GM18858 (cell line): ENCODE results near the gene CNTNAP2.

Experiments used
- ATAC-seq: cut with Tn5 transposase; IDR thresholded peaks from one replicate; pipeline ENCODE4 v1.9.1; 2021; ENCODE audit not compliant: unreplicated experiment

The CNTNAP2 gene

DNA sequence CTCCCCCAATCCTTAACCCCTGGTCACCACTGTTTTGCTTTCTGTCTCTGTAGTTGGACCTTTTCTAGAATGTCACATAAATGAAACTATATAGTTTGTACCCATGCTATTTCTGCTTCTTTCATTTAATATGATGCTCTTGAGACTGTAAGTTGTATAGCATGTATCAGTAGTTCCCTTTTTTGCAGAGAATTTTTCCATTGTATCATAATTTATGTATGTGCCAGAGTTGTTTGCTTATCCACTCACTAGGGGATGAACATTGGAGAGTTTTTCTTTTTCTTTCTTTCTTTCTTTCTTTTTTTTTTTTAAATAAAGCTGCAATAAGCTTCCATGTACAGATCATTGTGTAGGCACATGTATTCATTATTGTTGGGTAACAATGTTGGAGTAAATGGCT lies 544.8 kb downstream of the CNTNAP2 start:
- ATAC-seq = no peak

DNA sequence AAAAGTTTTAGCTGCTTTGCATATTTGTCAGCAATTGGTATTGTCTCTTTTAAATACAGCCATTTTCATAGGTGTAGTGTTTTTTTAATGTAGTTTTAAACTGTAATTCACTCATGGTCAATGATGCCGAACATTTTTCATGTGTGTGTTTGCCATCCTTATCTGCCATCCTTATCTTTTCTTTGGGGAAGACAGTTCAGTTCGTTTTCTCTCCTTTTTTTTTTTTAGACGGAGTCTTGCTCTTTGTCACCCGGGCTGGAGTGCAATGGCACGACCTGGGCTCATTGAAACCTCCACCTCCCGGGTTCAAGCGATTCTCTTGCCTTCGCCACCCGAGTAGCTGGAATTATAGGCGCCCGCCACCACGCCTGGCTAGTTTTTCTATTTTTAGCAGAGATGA lies 545.3 kb downstream of the CNTNAP2 start:
- ATAC-seq = no peak

DNA sequence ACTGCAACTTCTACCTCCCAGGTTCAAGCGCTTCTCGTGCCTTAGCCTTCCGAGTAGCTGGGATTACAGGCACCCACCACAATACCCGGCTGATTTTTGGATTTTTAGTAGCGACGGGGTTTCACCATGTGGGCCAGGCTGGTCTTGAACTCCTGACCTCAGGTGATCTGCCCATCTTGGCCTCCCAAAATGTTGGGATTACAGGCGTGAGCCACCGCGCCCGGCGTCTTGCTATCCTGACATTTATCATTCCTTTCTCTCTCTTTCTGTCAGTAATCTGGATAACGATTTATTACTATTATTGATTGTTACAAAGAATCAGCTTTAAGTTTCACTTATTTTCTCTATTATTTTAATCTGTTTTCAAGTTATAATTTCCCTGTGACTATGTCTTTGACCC lies 548.4 kb downstream of the CNTNAP2 start:
- no peak for ATAC-seq

DNA sequence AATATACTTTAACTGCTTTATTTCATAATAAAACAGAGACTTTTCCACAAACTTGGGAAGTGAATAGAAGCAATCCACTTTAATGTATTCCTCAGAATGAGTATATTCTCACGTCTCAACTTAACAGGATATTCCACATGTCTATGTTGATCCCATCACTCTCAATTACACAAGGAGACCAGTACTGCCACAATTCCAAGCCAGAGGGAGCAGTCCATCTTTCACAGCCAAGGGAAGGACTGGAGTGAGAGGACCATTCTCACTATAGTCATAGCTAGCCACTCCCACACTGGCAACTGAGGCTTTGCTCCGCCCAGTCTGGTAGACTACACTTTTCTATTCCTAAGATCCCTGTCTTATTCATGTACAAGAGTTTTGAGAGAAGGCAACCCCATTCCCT lies 553.9 kb downstream of the CNTNAP2 start:
- no peak for ATAC-seq

DNA sequence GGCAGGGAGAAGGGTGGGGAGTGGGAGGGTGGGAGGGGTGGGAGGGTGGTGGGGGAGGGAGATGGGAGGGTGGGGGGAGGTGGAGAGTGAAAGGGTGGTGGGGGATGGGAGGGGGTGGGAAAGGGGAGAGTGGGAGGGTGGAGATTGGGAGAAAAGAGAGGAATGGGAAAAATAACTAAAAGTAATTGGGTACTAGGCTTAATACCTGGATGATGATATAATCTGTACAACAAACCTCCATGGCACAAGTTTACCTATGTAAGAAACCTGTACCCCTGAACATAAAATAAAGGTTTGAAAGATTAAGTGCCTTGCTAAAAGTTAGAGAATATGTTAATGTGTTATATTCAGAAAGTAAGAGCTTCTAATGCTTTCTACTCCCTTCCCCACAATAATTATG lies 564.9 kb downstream of the CNTNAP2 start:
- ATAC-seq = no peak

DNA sequence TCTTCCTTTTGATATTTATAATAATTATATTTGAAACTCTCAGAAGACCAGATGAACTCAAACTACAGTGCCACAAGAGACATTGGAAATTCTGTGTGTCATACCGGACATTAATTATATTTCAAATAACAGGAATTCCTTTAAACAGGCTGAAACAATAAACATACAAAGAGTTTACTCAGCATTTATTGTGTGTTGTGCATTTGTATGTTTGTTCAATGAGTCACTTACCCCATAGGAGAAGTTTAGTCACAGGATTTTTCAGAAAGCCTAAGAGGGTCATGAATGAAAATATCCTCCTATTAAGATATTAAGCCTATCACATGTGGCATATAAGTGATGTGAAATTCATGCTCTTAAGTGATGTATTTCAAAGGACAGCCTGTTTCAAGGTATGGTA lies 566.8 kb downstream of the CNTNAP2 start:
- no peak for ATAC-seq

DNA sequence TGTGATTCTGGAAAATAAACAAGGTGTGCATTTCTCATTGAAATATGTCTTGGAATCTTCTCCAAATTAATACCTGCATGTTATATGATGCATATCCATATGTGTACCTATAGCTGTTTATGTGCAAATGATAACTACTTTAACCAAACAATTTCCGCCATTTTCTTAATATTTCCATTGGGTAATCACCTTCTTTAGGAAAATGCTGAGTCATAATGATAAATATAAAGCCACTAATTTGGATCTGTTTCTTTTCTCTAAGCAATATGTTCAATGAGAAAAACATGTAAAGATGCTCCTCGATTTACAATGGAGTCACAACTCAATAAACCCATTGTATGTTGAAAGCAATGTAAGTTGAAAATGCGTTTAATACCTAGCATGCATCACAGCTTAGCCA lies 574.4 kb downstream of the CNTNAP2 start:
- no peak for ATAC-seq

DNA sequence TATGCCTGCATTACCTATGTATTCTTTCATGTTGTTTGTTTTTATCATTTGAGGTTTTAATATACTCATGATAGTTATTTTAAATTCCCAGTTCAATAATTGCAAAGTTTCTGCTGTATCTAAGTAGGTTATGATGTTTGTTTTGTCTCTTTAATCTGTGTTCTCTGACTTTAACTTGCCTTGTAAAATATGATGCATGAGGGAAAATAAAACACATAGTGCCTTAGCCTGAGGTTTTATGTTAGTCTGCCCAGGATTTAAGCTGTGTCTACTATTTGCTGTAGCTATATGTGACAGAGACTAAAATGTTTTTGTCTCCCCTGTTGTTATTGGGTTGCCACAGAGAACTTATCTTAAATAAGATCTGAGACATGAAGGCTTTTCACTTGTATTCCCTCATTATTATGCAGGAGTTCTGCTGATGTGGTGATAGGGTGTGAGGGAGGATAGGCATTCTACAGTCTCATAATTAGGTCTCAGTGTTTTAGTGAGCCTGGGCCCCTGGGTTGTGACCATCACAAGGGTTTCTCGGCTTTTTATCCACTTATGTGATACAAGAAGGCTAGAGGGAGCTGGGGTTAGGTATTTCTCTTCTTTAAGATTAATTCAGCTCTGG lies 582.5 kb downstream of the CNTNAP2 start:
- no peak for ATAC-seq

DNA sequence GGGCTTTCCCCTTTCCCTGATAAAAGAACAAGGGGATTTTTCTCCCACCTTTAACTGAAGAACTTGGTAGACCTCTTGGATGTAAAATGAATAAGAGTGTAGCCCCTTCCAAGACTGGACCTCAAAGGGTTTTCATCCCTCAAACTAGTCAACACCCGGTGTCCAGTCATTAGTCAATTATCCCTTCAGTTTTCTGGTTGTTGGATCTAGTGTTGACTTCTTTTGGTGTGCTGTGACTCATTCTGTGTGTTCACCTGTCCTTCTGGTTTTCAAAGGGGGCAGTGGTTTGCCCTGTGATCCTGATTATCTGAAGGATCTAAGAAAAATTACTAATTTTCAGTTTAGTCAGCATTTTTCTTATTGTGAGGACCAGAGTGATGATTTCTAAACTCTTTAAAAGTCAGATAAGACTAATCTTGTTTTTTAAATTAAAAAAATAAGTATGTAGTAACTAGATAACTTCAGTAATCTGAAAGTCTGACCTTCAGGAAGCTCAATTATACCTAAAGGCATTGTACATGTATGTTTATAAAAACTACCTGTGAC lies 583.5 kb downstream of the CNTNAP2 start:
- no peak for ATAC-seq

DNA sequence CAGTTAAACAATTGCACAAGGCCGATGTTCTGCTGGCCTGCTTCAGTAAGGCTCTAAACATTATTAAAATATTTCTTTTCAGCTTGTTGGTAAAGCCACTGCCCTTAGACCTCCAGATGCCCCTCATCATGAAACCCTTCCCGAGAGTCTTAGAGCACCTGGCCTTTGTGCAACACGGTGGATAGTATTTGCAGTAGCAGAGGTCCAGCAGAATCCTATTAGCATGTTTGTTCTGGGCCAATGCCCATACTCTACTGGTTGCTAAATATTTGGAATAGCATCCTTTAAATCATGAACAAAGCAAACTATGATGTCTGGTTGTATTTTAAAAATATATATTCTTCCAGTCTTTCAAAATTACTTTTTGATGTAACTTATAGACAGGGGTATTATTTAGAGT lies 584.6 kb downstream of the CNTNAP2 start:
- ATAC-seq = no peak

DNA sequence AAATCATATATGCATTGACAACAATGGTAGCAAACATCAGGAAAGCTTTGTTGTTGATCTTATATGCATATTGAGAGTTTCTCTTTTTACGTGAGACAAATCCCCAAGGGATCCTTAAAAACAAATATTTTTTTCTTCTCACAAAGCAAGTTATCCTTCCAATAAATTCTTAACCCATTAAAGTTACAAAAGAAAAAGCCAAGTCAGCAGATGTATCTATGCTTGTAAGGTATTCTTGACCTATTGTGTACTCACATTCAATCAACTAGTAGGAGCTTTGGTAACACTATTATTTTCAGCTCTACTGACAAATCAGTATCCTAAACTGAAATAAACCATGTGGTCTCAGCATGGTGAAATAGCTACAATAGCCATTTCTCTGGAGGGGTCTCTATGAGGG lies 586.3 kb downstream of the CNTNAP2 start:
- ATAC-seq = no peak

DNA sequence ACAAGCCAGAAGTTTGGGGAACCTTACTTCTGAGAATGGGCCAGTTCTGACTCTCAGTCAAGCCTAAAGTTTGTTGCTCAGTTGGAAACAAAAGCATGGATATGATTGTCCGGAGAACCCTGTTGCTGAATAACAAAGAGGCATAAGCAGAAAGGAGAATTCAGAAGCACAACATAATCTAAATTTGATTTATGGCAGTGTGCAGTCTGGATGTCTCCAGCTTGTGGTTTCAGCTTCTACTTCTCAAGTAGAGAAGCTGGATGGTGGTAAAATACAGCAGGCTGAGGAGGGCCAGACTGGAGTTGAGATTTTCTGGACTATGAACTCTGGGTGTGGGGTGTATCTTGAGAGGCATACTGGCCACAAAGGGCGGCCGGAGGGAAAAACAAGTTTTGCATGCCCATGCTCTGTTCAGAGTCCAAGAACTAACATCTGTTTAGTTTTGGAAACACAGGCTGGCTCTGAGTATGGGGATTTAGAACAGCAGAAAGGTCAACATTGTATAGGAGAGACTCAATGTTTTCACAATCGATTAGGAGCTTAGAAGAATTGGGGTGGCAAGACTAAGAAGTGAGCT lies 592.9 kb downstream of the CNTNAP2 start:
- ATAC-seq = no peak

DNA sequence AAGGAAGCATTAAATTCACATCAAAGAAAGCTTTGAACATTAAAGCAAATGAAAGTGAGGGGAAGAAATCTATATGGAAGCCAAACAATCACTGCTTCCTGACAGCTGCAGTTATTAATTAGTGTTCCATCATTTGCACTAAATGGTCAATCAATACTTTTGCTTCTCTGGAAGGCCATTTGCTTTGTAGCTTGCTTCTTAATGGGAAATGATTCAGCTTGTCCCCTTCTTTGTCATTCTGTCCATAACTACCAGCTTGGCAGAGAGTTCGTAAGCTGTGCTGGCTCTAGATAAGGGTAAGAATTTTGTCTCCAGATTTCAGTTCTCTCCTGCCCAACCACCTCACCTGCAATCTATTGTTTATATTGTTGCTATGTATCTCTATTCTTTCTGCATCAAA lies 596.6 kb downstream of the CNTNAP2 start:
- no peak for ATAC-seq

DNA sequence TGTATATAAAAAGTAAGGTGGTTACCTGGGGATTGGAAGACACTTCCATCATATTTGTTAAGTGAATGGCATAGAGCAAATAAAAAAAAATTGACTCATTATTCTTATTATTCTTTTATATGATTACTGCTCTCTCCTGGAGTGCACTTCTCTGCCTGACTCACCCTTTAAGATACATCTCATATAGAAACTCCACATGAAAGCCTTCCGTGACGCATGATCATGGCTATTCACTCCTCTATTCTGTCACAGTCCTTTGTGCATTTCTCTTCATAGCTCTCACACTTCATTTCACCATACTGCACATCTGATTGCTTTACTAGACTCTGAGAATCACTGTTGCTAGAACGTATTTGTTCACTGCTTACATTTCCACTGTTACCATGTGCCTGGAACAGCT lies 597.3 kb downstream of the CNTNAP2 start:
- no peak for ATAC-seq

DNA sequence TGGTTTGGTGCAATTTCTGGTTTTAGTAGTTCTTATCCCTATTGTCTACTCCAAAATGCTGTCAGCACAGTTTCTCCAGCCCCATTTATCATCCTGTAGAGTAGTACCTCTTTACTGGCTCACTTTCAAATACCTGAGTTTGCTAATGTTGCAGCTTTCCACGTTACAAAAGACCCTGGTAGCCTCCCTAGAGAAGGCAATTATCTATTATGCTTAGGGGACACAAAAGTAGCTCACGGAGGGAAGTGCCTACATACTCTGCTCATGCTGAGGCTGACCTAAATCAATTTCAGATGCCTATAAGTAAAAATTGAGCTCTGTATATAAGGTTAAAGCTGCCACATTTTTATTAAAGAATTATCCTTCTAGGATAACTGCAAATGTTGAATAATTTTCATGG lies 603.6 kb downstream of the CNTNAP2 start:
- no peak for ATAC-seq

DNA sequence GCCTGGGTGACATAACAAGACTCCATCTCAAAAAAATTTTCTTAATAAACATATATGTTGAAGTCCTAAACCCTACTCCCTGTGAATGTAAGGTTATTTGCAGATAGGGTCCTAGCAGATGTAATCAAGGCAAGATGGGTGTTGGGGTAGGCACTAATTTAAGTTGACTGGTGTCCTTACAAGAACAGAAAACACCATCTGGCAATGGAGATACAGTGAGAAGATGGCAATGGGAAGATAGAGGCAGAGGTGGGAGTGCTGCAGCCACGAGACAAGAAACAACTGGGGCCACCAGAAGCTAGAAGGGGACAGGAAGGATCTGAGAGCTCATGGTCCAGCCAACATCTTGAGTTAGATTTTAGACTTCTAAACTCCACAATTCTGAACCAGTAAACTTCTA lies 606.4 kb downstream of the CNTNAP2 start:
- ATAC-seq = no peak

DNA sequence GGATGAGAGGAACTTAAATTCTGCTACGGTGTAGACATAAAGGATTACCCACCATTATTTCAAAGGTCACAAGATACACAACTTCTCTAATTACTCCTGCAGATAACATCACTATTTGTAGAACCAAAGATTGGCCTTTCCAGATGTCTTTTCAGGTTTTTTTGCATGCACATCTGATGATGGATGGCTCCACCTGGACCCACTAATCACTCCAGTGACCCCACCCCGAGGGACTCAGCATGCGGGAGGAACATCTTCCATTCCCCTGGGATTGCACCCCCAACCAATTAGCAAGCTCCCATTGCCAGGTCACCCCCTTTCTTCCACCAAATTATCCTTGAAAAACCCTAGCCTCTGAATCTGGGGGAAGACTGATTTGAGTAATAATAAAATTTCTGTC lies 608.9 kb downstream of the CNTNAP2 start:
- no peak for ATAC-seq

DNA sequence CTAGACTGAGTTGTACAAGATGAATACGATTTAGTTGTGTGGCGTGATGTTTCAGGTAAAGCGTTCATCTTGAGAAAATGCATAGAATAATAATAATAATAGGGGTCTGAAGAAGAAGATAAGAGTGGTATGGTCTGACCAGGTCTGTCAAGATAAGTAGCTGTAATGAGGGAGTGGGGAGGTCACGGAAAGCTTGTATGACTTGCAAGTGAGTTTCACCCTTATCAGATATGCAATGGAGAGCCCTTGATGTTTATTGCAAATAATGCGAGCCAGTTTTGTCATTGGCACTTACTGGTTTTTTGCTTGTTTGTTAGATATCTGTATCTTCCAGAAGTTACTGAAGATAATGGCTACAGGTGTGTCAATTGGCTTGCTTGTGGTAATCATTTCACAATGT lies 611.5 kb downstream of the CNTNAP2 start:
- ATAC-seq = no peak

DNA sequence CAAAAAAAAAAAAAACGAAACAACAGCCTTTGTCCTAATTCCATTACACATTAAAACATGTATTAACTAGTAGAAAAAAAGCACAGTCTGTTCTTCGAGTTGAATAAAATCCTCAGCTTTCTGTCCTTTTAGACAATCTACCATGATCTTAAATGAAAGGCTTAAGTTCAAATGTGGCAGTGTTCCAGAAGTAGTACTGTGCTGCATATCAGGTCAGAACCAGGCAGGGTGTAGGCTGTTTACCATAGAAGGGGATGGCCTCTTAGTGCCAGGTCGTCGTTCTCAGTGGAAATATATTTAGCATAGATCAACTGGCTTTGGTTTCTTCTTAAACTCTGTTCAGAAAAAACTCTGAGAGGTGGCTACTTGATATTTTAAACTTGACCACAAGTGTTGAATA lies 612.0 kb downstream of the CNTNAP2 start:
- no peak for ATAC-seq

DNA sequence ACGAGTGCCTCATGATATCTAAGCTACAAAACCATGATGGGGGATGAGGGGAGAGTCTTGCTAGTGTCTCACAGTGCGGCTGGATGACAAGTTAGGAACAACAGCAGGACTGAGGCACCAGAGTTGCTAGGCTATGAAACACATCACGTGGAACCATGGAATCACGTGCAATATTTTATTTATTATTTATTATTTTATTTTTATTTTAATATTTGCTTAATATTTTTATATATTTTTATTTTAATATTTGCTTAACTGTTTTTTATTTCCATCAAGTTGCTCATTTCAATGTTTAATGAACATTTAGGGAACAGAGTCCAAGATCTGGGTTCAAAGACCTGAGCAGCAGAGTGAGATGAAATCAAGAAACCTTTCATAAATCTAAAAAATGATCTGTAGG lies 614.6 kb downstream of the CNTNAP2 start:
- no peak for ATAC-seq

DNA sequence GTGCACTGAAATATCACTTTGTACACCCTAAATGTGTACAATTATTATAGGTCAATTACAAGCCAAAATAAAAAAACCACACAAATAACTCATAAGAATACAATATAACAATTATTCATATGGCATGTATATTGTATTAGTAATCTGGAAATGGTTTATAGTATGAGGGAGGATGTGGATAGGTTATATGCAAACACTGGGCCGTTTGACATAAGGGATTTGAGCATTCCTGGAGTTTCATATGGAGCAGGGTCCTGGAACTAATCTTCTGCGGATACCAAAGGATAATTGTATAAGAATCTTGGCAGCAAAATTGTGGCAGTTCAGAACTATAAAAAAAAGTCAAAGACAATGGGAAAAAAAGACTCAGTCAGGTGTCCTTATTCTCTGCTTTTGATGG lies 619.4 kb downstream of the CNTNAP2 start:
- ATAC-seq = no peak

DNA sequence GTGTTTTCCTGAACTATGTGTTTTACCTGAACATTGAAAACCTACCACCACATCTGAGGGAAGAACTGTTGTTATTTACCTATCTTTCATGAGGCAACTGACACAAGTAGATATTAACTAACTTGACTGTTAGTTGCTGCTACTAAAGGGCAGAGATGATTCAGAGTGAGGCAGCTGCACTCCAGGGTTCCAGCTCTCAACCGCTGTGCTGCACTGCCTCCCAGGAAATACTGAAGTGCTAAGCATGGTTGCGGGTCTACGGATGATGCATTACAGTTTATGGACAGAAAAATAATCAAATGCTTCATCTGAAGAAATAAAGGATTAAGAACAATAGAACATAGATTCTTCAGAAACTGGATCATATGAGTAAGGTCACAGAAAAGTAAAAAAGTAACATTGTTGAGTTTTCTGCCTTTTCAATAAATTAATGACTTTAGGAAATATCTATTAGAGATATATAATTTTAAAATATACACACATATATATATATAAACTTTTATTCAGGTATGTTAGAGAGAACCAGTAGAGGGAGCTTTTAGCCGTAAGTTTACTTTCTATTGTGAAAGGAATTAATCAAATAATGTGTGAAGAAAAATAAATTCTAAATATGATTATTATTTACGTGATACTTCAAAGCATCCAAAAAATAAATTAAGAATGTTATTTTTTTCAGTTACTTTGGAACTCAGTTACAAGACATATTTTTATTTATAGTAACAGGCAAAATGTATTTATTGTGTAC lies 620.0 kb downstream of the CNTNAP2 start:
- ATAC-seq = no peak
